GM21786 (cell line): Measurements from ENCODE around the gene CFC1.
A peak's percentile ranks its signal among the peaks of the same experiment; 100 is the strongest.
"Not testable (repeated sequence)": the region's sequence is repeated elsewhere in the genome, so short reads cannot be mapped to it uniquely, and the experiment has no call there.

Experiments
- ATAC-seq: cut with Tn5 transposase; IDR thresholded peaks from one replicate; pipeline ENCODE4 v1.9.1; 2021; ENCODE audit not compliant: unreplicated experiment

The CFC1 gene

GRCh38 chr2:130599393-130599792, at the start of gene CFC1:
CFC1 (minus strand) TSS chr2:130599575; CDS start chr2:130599287, 288 bp downstream.
- ATAC-seq: not testable (repeated sequence)

- ATAC-seq: not testable (repeated sequence)
These were observed 42.3 kb upstream of the CFC1 start for GRCh38 chr2:130641688-130642087.

GRCh38 chr2:130638973-130639372, 39.6 kb upstream of the CFC1 start:
- ATAC-seq: not testable (repeated sequence)

- not testable (repeated sequence) for ATAC-seq
These were observed 29.6 kb upstream of the CFC1 start for GRCh38 chr2:130628784-130629475.

- ATAC-seq: not testable (repeated sequence)
These were observed 11.8 kb upstream of the CFC1 start, which contains the start of gene POTEJ for GRCh38 chr2:130611140-130611539. POTEJ (plus strand) TSS chr2:130611440; CDS start chr2:130611533, 93 bp downstream.

- not testable (repeated sequence) for ATAC-seq
These were observed 11.1 kb upstream of the CFC1 start for GRCh38 chr2:130610486-130610885.

GRCh38 chr2:130609002-130609920, 9.9 kb upstream of the CFC1 start:
- ATAC-seq: not testable (repeated sequence)

- ATAC-seq: not testable (repeated sequence)
These were observed 9.1 kb upstream of the CFC1 start for GRCh38 chr2:130608276-130609001.

GRCh38 chr2:130601648-130602302, 2.4 kb upstream of the CFC1 start:
- not testable (repeated sequence) for ATAC-seq

- not testable (repeated sequence) for ATAC-seq
These were observed 551 bp upstream of the CFC1 start for GRCh38 chr2:130599926-130600325.

GRCh38 chr2:130598463-130598862, 912 bp downstream of the CFC1 start:
- not testable (repeated sequence) for ATAC-seq

GRCh38 chr2:130597994-130598393, 1.4 kb downstream of the CFC1 start:
- ATAC-seq: not testable (repeated sequence)

GRCh38 chr2:130596757-130597156, 2.6 kb downstream of the CFC1 start:
- ATAC-seq: not testable (repeated sequence)

- ATAC-seq: not testable (repeated sequence)
These were observed 5.4 kb downstream of the CFC1 start for GRCh38 chr2:130594011-130594410.

GRCh38 chr2:130592791-130593414, 6.5 kb downstream of the CFC1 start:
- ATAC-seq: not testable (repeated sequence)

GRCh38 chr2:130590842-130591359, 8.5 kb downstream of the CFC1 start:
- ATAC-seq: not testable (repeated sequence)

- not testable (repeated sequence) for ATAC-seq
These were observed 9.1 kb downstream of the CFC1 start for GRCh38 chr2:130590170-130590841.

GRCh38 chr2:130588688-130589458, 10.5 kb downstream of the CFC1 start:
- peak; percentile 95 for ATAC-seq
